Neural cell (in vitro differentiated cells): Measurements from ENCODE around the gene ELN. TPM values are rescaled to one million over a fixed set of nuclear protein-coding genes. Genes with fewer than 3 reads are reported as not detected.

ENCODE experiments used
- H2AFZ ChIP-seq: fragments of 200-600, 300-800 bp; sonication (generic), shearing (Covaris generic); 2 replicates; pipeline ENCODE4 v1.6.0; 2014; ENCODE audit warnings: low read depth, mild to moderate bottlenecking, antibody characterized with exemption, low read length, moderate library complexity
- H3F3A ChIP-seq: fragments of 200-600 bp; shearing (Covaris generic); 2 replicates; pipeline ENCODE4 v1.6.1; 2016; ENCODE audit warnings: mild to moderate bottlenecking, moderate library complexity, mixed read lengths, antibody characterized with exemption, low read length; ENCODE audit not compliant: insufficient read depth, poor library complexity, severe bottlenecking
- H3K27ac ChIP-seq: fragments of 200-600, 300-800 bp; sonication (generic), shearing (Covaris generic); 2 replicates; pipeline ENCODE4 v1.5.1; 2014; ENCODE audit warnings: mild to moderate bottlenecking, low read length, moderate library complexity
- H3K27me3 ChIP-seq: fragments of 300-800, 200-600 bp; sonication (generic), shearing (Covaris generic); 2 replicates; pipeline ENCODE4 v1.6.0; 2014; ENCODE audit warnings: mild to moderate bottlenecking, low read depth, low read length, moderate library complexity; ENCODE audit not compliant: insufficient read depth
- H3K36me3 ChIP-seq: fragments of 300-800, 200-600 bp; sonication (generic), shearing (Covaris generic); 2 replicates; pipeline ENCODE4 v1.5.1; 2014; ENCODE audit warnings: mild to moderate bottlenecking, antibody characterized with exemption, low read length, moderate library complexity; ENCODE audit not compliant: insufficient read depth
- H3K4me2 ChIP-seq: fragments of 300-800, 200-600 bp; sonication (generic), shearing (Covaris generic); 2 replicates; pipeline ENCODE4 v1.6.0; 2014; ENCODE audit warnings: mild to moderate bottlenecking, low read length
- H3K4me3 ChIP-seq: fragments of 300-800, 200-600 bp; sonication (generic), shearing (Covaris generic); 2 replicates; pipeline ENCODE4 v1.5.1; 2014; ENCODE audit warnings: mild to moderate bottlenecking, low read length, moderate library complexity
- H3K79me2 ChIP-seq: fragments of 200-600 bp; shearing (Covaris generic); replicated peaks from 2 replicates; pipeline ENCODE4 v1.6.0; 2014; ENCODE audit warnings: mild to moderate bottlenecking, low read length, moderate library complexity; ENCODE audit not compliant: insufficient read depth
- H3K9ac ChIP-seq: fragments of 300-800, 200-600 bp; sonication (generic), shearing (Covaris generic); 2 replicates; pipeline ENCODE4 v1.6.1; 2016; ENCODE audit warnings: mild to moderate bottlenecking, low read length, mixed read lengths
- H3K9me2 ChIP-seq: fragments of 200-600 bp; shearing (Covaris generic); 2 replicates; pipeline ENCODE4 v1.6.1; 2016; ENCODE audit warnings: mild to moderate bottlenecking, low read length, mixed read lengths; ENCODE audit not compliant: insufficient read depth
- H3K9me3 ChIP-seq: fragments of 200-600, 300-800 bp; sonication (generic), shearing (Covaris generic); 2 replicates; pipeline ENCODE4 v1.6.1; 2016; ENCODE audit warnings: mild to moderate bottlenecking, mixed run types, low read length, moderate library complexity, mixed read lengths
- H4K20me1 ChIP-seq: fragments of 200-600 bp; shearing (Covaris generic); 2 replicates; pipeline ENCODE4 v1.6.1; 2016; ENCODE audit warnings: mild to moderate bottlenecking, mixed run types; ENCODE audit not compliant: insufficient read depth
- EP300 ChIP-seq: fragments of 450-650 bp; conservative IDR thresholded peaks from 2 replicates; pipeline ENCODE4 v1.6.1; 2014; ENCODE audit warnings: antibody characterized with exemption, mild to moderate bottlenecking, moderate library complexity; ENCODE audit not compliant: poor library complexity, severe bottlenecking
- EZH2 ChIP-seq: fragments of 200-600, 300-800 bp; shearing (Covaris generic), sonication (generic); IDR thresholded peaks from 2 replicates; pipeline ENCODE4 v1.6.1; 2014; ENCODE audit warnings: antibody characterized with exemption, low read length, borderline replicate concordance, mild to moderate bottlenecking; ENCODE audit not compliant: insufficient read depth, poor library complexity, severe bottlenecking
- MXI1 ChIP-seq: fragments of 450-650 bp; conservative IDR thresholded peaks from 2 replicates; pipeline ENCODE4 v1.6.1; 2014; ENCODE audit warnings: antibody characterized with exemption, mild to moderate bottlenecking; ENCODE audit not compliant: poor library complexity, severe bottlenecking
- POLR2AphosphoS5 ChIP-seq: IDR thresholded peaks from 2 replicates; pipeline ENCODE4 v1.6.1; 2012
- RAD21 ChIP-seq: fragments of 450-650 bp; conservative IDR thresholded peaks from 2 replicates; pipeline ENCODE4 v1.6.1; 2014; ENCODE audit warnings: antibody characterized with exemption, mild to moderate bottlenecking, moderate library complexity
- REST ChIP-seq: IDR thresholded peaks from 2 replicates; pipeline ENCODE4 v1.6.1; 2012; ENCODE audit warnings: borderline replicate concordance
- SMC3 ChIP-seq: fragments of 450-650 bp; conservative IDR thresholded peaks from 2 replicates; pipeline ENCODE4 v1.6.1; 2014; ENCODE audit warnings: antibody characterized with exemption, mild to moderate bottlenecking, moderate library complexity; ENCODE audit not compliant: poor library complexity
- TAF1 ChIP-seq: IDR thresholded peaks from 2 replicates; pipeline ENCODE4 v1.6.1; 2012; ENCODE audit warnings: low read depth
- polyA plus RNA-seq: library from polyadenylated mRNA; depleted of rRNA; stranded (reverse); fragments of >200 nt; gene quantifications from 2 replicates; pipeline ENCODE4 v1.2.3, GENCODE V29; 2014
- TF ChIP-seq, protein P1 (sequence below): fragments of 450-650 bp; IDR thresholded peaks from 2 replicates; pipeline ENCODE4 v1.5.1; 2014; ENCODE audit warnings: antibody characterized with exemption, mild to moderate bottlenecking, moderate library complexity; ENCODE audit not compliant: poor library complexity, severe bottlenecking

ELN gene
- polyA plus RNA-seq, 1 donor from 2014 or later: not detected

- Histone ChIP-seq H2AFZ (no peak overlapping the region), H3K9ac (no peak overlapping the region), H3K27me3 (no peaks in the 10 kb centered on the region), H3K27ac (no peak overlapping the region), H3K4me2 (no peak overlapping the region), H3K36me3 (no peaks in the 10 kb centered on the region), H3K79me2 (no peaks in the 10 kb centered on the region), H3K9me2 (no peaks in the 10 kb centered on the region), H3K4me3 (no peak overlapping the region), H4K20me1 (no peaks in the 10 kb centered on the region), H3K9me3 (no peaks in the 10 kb centered on the region), H3F3A (no peaks in the 10 kb centered on the region)
- no peak for TF ChIP-seq SMC3
- no peak for TF ChIP-seq TAF1
- TF ChIP-seq POLR2AphosphoS5: no peak
- TF ChIP-seq, protein P1, sequence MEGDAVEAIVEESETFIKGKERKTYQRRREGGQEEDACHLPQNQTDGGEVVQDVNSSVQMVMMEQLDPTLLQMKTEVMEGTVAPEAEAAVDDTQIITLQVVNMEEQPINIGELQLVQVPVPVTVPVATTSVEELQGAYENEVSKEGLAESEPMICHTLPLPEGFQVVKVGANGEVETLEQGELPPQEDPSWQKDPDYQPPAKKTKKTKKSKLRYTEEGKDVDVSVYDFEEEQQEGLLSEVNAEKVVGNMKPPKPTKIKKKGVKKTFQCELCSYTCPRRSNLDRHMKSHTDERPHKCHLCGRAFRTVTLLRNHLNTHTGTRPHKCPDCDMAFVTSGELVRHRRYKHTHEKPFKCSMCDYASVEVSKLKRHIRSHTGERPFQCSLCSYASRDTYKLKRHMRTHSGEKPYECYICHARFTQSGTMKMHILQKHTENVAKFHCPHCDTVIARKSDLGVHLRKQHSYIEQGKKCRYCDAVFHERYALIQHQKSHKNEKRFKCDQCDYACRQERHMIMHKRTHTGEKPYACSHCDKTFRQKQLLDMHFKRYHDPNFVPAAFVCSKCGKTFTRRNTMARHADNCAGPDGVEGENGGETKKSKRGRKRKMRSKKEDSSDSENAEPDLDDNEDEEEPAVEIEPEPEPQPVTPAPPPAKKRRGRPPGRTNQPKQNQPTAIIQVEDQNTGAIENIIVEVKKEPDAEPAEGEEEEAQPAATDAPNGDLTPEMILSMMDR: no peak
- no peak for TF ChIP-seq RAD21
- TF ChIP-seq EP300: no peak
- no peak for TF ChIP-seq MXI1
- TF ChIP-seq EZH2: no peak
These were observed 38.7 kb downstream of the ELN start for GRCh38 chr7:74066626-74067025.

DNA sequence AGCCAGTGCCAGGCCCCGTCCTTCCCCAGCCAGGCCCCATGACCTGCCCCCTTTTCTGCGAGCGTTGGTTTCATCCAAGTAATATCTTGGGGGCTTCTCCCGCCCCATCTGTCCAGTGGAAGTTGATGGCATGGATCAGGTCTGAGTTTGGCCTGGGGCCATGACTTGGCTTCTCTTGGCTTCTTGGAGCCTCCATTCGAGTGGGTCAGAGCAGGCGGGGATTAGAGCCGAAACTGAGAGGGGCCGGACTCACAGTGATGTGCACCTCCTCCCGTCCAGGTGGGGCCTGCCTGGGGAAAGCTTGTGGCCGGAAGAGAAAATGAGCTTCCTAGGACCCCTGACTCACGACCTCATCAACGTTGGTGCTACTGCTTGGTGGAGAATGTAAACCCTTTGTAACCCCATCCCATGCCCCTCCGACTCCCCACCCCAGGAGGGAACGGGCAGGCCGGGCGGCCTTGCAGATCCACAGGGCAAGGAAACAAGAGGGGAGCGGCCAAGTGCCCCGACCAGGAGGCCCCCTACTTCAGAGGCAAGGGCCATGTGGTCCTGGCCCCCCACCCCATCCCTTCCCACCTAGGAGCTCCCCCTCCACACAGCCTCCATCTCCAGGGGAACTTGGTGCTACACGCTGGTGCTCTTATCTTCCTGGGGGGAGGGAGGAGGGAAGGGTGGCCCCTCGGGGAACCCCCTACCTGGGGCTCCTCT lies 40.6 kb downstream of the ELN start:
- Histone ChIP-seq H3K4me3 (no peak overlapping the region), H3K27me3 (no peaks in the 10 kb centered on the region), H3K27ac (no peak overlapping the region), H2AFZ (no peak overlapping the region), H3K9me3 (no peaks in the 10 kb centered on the region), H3K4me2 (no peak overlapping the region), H3F3A (no peaks in the 10 kb centered on the region), H4K20me1 (no peaks in the 10 kb centered on the region), H3K9me2 (no peaks in the 10 kb centered on the region), H3K79me2 (no peaks in the 10 kb centered on the region), H3K36me3 (no peaks in the 10 kb centered on the region), H3K9ac (no peak overlapping the region)
- TF ChIP-seq RAD21 (no peak), MXI1 (no peak), REST (no peak), EP300 (no peak), SMC3 (no peak), POLR2AphosphoS5 (no peak), TAF1 (no peak), EZH2 (no peak)
- TF ChIP-seq, protein P1: no peak
